ENCODE results near the gene PADI2. TPM values are rescaled to one million over a fixed set of nuclear protein-coding genes. Genes with fewer than 3 reads are reported as not detected.

Gene PADI2
- polyA plus RNA-seq, 1 donor (not counting 4 experiments of a cell fraction or from before 2014, with no cell fraction given), result 0.13 TPM

DNA sequence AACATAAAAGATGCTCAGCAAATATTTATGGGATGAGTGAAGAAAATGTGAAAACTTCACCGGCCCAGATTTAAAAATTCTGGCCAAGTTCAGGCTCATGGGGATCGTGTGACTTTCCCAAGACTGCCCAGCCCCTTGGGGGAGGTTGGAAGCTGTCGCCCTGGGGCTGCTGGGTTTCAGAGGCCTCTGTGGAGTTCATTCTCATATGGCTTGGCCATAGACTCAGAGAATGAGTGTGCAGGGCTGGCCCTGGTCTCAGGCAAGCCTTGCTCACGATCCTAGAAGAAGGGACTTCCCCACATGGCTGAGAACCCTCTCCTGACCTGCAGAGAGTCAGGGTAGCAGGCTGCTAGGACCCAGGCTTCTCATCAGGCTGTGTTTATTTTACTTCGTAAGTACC lies 24.6 kb downstream of the PADI2 start:
- H3K27me3 ChIP-seq (ENCODE audit: control insufficient read depth, extremely low read depth, insufficient read depth, low read length), result peaks cover 3% of the 10 kb centered on the region
- peaks cover 30% of the 10 kb centered on the region for H3K4me1 ChIP-seq (ENCODE audit: control insufficient read depth, extremely low read depth, insufficient read depth, low read length)
- no peak overlapping the region for H3K9ac ChIP-seq (ENCODE audit: control insufficient read depth, extremely low read depth, insufficient read depth, low read length)
- H3K4me2 ChIP-seq (ENCODE audit: control insufficient read depth, extremely low read depth, insufficient read depth, low read depth, low read length), result no peak overlapping the region
- no peak overlapping the region for H2AFZ ChIP-seq (ENCODE audit: control insufficient read depth, low read length)
- DNase-seq (ENCODE audit: low read depth, low spot score), result no peak
- peaks cover 2% of the 10 kb centered on the region for H3K9me3 ChIP-seq (ENCODE audit: control insufficient read depth, low read depth, low read length)
- no peaks in the 10 kb centered on the region for H3K79me2 ChIP-seq (ENCODE audit: control insufficient read depth, insufficient read depth, low read length)
- no peaks in the 10 kb centered on the region for H3K9me1 ChIP-seq (ENCODE audit: control insufficient read depth, extremely low read depth, insufficient read depth, low read length)
- FAIRE-seq, result peak; percentile 26
- no peaks in the 10 kb centered on the region for H4K20me1 ChIP-seq (ENCODE audit: control insufficient read depth, extremely low read depth, insufficient read depth, low read length)
- no peak overlapping the region for H3K4me3 ChIP-seq (ENCODE audit: control insufficient read depth in 2 of 3, extremely low read depth in 1 of 3, insufficient read depth in 2 of 3, low read depth in 1 of 3, low read length in 3 of 3)
- no peak overlapping the region for H3K27ac ChIP-seq (ENCODE audit: control insufficient read depth, insufficient read depth, low read length)
- TF ChIP-seq, protein P1, sequence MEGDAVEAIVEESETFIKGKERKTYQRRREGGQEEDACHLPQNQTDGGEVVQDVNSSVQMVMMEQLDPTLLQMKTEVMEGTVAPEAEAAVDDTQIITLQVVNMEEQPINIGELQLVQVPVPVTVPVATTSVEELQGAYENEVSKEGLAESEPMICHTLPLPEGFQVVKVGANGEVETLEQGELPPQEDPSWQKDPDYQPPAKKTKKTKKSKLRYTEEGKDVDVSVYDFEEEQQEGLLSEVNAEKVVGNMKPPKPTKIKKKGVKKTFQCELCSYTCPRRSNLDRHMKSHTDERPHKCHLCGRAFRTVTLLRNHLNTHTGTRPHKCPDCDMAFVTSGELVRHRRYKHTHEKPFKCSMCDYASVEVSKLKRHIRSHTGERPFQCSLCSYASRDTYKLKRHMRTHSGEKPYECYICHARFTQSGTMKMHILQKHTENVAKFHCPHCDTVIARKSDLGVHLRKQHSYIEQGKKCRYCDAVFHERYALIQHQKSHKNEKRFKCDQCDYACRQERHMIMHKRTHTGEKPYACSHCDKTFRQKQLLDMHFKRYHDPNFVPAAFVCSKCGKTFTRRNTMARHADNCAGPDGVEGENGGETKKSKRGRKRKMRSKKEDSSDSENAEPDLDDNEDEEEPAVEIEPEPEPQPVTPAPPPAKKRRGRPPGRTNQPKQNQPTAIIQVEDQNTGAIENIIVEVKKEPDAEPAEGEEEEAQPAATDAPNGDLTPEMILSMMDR (optimal IDR thresholded peaks at IDR 0.05 in 1 of 3, IDR thresholded peaks at IDR 0.05 in 1 of 3, conservative IDR thresholded peaks at IDR 0.05 in 1 of 3; ENCODE audit: extremely low read depth in 1 of 3, insufficient read depth in 2 of 3, low read length in 3 of 3), result no peak
- no peak for TF ChIP-seq EZH2 (IDR thresholded peaks at IDR 0.05; ENCODE audit: low read length)
- dilution Hi-C loops (cut with MboI; ENCODE audit: extremely low pct_ligation_motif_present, low sequenced_read_pairs), result no loop called here
- H3K36me3 ChIP-seq (ENCODE audit: control insufficient read depth in 2 of 2, extremely low read depth in 1 of 2, insufficient read depth in 2 of 2, low read length in 2 of 2), result no peaks in the 10 kb centered on the region

GRCh38 chr1:17093822-17094393 lies 25.3 kb downstream of the PADI2 start:
- Histone ChIP-seq H3K27ac (ENCODE audit: control insufficient read depth, insufficient read depth, low read length) (no peak overlapping the region), H3K4me3 (ENCODE audit: control insufficient read depth in 2 of 3, extremely low read depth in 1 of 3, insufficient read depth in 2 of 3, low read depth in 1 of 3, low read length in 3 of 3) (no peak overlapping the region), H3K79me2 (ENCODE audit: control insufficient read depth, insufficient read depth, low read length) (no peaks in the 10 kb centered on the region), H3K27me3 (ENCODE audit: control insufficient read depth, extremely low read depth, insufficient read depth, low read length) (peaks cover 3% of the 10 kb centered on the region), H3K4me2 (ENCODE audit: control insufficient read depth, extremely low read depth, insufficient read depth, low read depth, low read length) (no peak overlapping the region), H3K9me3 (ENCODE audit: control insufficient read depth, low read depth, low read length) (peaks cover 2% of the 10 kb centered on the region), H3K9ac (ENCODE audit: control insufficient read depth, extremely low read depth, insufficient read depth, low read length) (no peak overlapping the region), H3K36me3 (ENCODE audit: control insufficient read depth in 2 of 2, extremely low read depth in 1 of 2, insufficient read depth in 2 of 2, low read length in 2 of 2) (no peaks in the 10 kb centered on the region), H3K9me1 (ENCODE audit: control insufficient read depth, extremely low read depth, insufficient read depth, low read length) (no peaks in the 10 kb centered on the region), H3K4me1 (ENCODE audit: control insufficient read depth, extremely low read depth, insufficient read depth, low read length) (peaks cover 30% of the 10 kb centered on the region), H4K20me1 (ENCODE audit: control insufficient read depth, extremely low read depth, insufficient read depth, low read length) (no peaks in the 10 kb centered on the region), H2AFZ (ENCODE audit: control insufficient read depth, low read length) (peak overlapping the region; percentile 39)
- dilution Hi-C loops (cut with MboI; ENCODE audit: extremely low pct_ligation_motif_present, low sequenced_read_pairs), result no loop called here
- DNase-seq (ENCODE audit: low read depth, low spot score), result no peak
- no peak for FAIRE-seq
- TF ChIP-seq, protein P1 (optimal IDR thresholded peaks at IDR 0.05 in 1 of 3, IDR thresholded peaks at IDR 0.05 in 1 of 3, conservative IDR thresholded peaks at IDR 0.05 in 1 of 3; ENCODE audit: extremely low read depth in 1 of 3, insufficient read depth in 2 of 3, low read length in 3 of 3), result no peak
- TF ChIP-seq EZH2 (IDR thresholded peaks at IDR 0.05; ENCODE audit: low read length), result no peak
